GM18867 (cell line): ENCODE data around the gene BPIFA1.

ENCODE experiments used
- ATAC-seq: cut with Tn5 transposase; IDR thresholded peaks from one replicate; pipeline ENCODE4 v1.9.1; 2021; ENCODE audit warnings: mild to moderate bottlenecking, moderate library complexity; ENCODE audit not compliant: unreplicated experiment

BPIFA1 gene

DNA sequence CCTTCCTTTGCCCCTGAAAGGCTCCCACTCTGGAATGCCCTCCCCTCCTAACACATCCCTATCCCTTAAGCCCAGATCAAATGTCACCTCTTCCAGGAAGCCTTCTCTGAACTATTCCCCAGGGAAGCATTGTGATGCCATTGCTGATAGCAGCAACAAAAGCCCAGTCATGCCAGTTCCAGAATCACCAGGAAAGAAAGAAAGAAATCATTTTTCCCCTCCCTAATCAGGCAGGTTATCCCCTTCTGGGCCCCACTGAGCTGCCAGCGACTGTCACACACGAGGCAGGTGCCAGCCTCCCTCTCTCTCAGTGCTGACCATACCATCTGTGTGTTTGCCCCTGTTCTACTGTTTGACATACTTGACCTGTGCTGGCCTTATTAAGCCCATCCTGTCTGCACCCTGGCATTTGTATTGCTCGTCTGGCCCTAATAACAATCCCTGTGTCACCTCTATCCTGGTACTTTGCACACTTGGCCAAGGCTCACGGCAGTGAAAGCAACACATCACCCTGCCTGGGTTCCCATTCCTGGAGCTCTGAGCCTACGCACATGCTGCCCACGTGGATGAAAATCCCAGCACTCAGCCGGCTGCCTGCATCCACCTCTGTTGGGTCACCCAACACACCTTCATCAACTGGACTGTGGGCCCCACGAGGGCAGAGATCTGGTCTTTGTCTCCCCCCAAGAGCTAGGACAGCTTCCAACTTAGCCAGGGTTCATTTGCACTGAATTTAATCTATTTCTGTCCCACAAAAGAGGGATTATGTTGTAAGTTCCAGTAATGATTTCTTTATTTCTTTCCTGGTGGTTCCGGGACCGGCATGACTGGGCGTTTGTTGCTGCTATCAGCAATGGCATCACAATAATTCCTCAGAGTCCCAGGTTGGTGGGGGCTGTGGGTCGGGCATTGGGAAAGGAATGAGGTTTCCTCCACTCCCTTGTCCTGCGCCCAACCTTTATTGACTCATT is 42.0 kb downstream of the BPIFA1 start:
- no peak for ATAC-seq

DNA sequence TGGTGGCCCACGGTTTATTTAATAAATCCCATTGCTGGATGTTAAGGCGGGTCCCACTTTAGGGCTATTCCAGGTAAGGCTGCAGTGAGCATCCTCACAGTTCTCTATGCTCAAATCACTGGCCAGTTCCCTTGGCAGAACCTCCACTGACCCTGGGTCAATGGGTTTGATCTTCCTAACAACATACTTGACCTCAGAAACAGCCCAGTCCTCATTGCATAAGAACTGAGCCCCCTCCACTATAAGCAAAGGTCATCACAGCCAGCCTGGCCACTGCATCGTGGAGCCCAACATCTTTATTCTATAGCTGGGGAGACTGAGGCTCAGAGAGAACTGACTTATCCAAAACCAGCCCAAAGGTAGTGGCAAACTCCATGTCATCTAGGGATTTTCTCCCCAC is 42.9 kb downstream of the BPIFA1 start:
- no peak for ATAC-seq

DNA sequence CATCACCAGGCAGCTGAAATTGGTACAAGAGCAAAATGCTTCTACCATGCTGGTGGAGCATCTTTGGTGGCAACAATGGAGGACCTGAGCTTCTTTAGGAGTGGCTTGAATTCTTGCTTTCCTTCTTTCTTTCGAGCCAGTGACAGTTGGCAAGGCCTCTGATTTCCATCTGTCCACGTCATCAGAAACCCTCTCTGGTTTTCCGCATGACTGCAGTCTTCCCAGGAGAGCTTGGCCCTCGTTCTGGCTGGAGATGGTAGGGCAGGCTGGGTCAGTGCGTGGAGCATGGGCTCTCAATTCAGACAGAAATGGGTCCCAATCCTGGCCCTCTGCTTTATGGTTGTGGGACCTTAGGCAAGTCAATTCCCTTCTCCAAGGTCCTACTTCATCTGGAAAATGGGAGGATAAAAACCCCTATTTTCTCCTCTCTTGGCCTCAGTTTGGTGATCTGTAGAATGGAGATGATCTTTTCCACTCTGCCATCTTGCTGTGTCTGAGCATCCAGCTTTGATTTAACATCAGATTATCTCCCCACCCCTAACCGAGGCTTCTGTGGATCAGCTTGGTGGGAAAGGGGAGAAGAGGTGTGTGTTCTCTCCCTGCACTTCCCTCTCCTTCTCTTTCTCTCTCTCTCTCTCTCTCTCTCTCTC is 43.6 kb downstream of the BPIFA1 start:
- no peak for ATAC-seq

DNA sequence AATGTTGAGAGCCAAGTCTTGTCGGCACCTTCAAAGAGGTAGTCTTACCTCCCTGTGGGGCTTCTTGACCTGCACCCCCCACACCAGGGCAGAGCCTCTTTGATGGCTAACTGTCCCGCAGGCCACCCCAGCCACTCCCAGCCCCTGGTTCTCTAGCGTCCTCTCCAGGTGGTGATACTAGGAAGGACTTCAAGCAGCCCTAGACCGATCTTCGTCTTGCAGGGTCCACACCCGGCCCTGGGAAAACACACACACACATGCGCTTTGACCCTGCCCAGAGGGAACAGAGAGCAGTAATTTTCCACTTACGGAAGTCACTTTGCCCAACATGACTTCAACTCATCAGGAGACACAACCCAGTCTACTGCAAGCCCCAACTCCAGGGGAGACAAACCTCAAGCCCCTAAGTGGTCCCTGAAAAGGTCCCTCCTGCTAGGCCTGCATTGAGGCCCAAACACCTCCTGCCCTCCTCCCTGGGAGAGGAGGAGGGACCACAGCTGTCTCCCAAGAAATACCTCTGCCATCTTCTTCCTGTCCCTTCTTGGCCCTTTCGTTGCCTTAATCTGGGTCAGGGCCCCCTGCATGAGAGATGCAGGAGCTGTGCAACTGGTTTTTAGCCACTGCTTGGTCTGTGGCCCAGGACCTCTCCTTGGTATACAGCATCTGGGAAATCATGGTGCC is 44.3 kb downstream of the BPIFA1 start:
- no peak for ATAC-seq

DNA sequence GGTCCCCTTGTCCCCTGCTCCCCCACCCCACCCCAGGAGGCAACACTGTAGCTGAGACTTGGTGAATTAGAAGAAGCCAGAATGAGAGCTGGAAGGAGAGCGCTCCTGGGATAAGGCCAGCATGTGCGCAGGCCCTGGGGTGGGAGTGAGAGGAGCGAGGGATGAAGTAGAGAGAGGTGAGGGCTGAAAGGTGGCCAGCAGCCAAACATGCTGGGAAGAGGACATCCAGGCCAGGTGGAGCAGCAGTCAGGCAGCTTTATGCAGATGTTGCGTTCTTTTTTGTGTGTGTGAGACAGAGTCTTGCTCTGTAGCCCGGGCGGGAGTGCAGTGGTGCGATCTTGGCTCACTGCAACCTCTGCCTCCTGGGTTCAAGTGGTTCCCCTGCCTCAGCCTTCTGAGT is 45.0 kb downstream of the BPIFA1 start:
- no peak for ATAC-seq

DNA sequence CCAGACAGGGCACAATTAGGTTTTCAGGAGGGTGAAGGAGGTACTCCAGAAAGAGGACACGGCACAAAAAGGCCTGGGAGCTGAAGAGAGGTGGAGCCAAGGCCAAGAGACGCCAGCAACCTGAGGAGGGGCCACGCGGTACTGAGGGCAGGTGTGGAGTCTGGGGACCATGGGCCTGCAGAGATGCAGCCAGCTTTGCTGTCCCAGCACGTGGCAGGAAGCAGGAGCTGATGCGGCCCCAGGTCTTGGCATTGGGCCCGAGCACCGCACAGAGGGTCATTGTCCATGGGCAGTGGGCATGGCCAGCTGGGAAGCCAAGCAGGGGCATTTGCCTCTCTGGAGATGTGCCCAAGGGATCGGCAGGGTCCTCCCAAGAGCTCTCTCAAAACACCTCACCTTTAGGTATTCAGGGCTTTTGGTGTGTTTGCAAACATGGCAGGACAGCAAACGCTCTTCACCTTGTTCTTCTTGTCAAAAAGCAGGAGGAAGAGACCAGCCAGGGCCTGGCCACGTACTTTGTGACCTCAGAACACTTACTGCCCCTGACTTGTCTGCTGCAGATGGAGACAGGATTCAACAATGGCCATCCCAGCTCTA is 45.9 kb downstream of the BPIFA1 start:
- no peak for ATAC-seq

DNA sequence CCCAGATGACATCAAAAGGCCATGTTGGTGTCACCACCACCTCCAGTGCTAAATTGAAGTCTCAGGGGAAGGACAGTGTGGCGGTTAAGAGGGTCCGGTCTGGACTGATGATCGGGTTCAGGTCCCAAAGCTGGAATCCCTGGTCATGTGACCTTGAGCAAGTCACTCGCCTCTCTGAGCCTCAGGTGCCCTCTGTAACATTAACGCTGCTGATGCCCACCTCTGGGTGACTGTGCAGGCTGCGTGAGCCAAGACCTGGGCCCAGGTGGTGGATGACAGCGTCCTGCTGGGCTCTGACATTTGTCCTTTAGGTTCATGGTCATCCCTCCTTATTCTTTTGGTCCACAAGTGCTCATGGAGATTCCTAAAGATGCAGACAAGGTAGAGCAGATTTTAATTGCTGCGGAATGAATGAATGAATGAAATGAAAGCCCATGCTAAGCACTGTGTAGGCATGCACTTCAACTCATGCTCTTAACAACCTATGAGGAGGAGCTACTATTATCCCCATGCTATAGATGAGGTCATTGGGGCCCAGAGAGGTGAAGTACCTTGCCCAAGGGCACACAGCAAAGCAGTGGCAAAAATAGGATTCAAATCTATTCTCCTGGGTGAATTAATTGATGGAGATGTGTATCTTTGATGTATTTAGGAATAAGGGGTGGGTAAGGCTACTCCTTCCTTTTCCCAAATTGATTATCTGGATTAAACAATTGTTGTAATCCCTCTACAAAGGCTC is 46.6 kb downstream of the BPIFA1 start:
- no peak for ATAC-seq

DNA sequence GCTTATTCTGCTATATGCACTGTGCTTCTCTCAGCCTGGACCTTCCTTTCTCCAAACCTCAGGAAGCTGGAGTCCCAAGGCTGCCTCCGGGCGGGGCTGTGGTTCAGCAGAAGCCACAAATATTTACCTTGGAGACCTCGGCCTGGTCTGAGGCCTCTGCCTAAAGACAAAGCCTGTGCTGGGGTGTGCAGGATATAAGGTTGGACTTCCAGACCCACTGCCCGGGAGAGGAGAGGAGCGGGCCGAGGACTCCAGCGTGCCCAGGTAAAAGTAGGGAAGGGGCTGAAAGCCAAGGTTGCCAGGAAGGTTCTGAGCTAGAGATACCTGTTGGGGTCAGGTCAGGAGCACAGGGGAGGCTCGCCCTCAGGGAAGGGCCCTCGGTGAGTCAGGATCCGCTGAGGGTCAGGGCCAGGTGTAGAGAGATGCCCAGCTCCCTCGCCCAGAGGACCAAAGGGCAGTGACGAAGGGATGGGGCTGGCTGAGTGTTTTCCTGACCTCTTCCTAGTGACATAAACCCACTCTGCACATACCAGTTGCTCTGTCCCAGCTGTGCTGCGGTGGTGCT is 47.3 kb downstream of the BPIFA1 start, which contains the start of gene BPIFB1:
BPIFB1 (plus strand) TSS at position 224 of the 565 bp plus-strand sequence. CDS start 2,860 bp downstream, outside the sequence.
- ATAC-seq: no peak

DNA sequence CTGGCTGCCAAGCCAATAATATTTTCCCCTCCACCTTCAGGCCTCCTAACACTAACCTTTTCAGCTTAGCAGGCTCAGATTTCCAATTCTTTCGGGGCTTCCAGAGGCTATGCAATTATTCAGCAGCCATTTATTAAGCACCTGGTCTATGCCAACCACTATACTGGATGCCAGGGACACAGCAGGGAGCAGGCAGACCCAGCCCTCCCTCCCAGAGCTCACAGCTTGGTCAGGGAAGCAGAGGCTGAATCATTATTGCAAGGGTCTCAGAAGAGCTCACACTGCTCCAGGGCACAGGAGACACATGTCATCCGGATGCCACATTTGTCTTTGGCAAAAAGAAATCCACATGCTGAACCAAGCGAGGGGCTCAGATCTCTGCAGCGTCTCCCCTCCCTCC is 48.5 kb downstream of the BPIFA1 start:
- no peak for ATAC-seq

DNA sequence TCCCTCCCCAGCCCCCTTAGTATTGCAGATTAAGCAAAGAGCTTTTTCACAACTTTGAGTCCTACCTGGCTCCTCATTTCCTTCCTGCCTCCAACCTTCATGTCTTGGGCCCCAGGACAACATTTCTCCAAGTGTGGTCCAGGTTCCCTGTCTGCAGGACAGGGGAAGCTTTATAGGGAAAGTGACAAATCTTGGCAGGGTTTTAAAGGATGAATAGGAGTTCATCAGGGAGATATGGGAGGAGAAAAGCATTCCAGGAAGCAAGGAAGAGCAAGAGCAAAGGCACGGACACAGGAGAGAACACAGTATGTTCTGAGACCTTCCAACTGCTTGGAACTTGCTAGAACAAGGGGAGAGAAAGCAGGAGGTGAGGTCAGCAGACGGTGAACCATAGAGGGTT is 49.1 kb downstream of the BPIFA1 start:
- ATAC-seq: no peak

DNA sequence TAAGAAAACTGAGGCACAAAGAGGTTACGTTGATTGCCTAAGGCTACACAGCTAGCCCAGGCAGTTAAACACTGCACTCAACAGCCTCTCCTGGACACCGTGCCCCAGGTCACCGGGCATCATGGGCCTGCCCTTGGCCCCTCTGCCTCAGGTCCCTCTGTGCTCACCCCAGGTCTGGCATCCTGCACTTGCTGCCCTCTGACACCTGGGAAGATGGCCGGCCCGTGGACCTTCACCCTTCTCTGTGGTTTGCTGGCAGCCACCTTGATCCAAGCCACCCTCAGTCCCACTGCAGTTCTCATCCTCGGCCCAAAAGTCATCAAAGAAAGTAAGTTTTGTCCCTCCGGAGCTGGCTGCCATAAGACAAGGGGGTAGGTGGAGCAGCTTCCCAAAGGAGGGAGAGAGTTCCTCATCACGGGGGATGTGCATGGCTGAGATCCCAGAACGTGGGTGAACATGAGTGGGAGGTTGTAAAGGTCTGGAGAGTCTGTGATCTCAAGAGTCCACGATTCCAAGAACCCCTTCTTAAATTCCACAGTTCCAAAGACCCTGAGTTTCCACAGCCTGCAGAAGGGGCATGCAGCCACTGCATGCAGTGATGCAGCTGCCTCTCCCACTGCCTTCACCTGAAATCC is 50.2 kb downstream of the BPIFA1 start:
- ATAC-seq: no peak

DNA sequence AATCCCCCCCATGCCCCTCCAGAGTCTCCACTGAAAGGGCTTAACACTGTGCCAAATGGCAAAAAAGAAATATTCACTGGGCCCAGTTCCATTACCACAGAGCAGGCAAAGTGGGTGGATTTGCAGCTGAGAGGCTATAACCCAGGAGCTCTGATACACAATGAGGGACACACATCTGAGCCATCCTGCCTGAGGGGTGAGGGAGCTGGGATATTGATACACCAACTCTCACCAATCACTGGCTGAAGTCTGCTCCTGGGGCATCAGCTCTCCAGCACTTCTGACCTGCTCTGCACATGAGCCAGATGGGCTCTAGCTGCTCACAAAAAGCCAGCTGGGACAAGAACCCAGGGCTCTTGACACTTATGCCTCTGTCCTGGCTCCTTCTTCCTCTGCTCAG is 52.1 kb downstream of the BPIFA1 start:
- no peak for ATAC-seq

DNA sequence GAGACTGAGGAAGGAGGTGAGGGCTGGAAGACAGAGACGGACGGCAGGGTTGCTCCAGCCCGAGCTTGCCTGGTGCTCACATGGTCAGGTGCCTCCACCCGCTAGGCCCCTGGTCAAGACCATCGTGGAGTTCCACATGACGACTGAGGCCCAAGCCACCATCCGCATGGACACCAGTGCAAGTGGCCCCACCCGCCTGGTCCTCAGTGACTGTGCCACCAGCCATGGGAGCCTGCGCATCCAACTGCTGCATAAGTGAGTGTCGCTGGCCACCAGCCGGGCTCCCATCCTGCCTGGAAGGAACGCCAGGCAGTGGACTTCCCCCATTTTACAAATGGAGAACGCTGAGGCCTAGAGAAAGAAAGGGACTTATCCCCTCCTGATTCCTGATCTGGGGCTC is 55.1 kb downstream of the BPIFA1 start:
- ATAC-seq: no peak

DNA sequence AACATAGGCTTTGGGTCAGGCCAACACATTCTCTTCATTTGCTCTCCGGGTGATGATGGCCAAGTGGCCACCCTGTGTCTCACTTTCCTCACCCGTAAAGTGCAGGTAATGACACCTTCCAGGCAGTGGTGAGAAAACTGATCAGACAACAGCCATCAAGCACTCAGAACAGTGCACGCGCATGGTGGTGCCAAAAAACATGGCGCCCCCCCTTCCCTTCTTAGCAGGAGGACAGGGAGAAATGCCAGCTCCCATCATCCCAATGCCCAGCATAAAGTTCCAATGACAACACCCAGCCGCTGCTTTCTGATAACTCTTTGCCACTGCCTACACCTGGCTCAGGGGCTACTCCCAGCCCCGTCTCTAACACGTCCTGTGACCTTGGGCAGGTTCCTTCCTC is 55.6 kb downstream of the BPIFA1 start:
- no peak for ATAC-seq

DNA sequence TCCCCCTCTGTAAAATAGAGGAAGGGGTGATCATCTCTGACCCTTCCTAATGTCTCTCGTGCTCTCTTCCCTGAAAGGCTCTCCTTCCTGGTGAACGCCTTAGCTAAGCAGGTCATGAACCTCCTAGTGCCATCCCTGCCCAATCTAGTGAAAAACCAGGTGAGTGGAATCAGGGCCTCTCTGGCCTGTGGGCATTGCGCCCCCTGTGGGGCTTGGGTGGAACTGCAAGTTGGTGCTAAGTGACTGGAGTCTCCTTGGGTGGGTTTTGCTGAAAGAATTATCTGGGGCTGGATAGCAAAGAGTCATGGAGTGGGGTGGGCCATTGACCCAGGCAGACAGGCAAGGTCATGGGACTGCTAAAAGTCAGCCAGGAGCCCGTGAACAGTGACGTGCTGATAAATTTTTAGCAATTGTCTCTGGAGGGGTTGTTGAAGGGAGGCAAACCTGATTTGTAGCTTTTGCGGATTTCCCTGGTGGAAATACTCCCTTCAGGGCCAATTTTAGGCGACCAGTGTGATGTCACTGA is 56.1 kb downstream of the BPIFA1 start:
- no peak for ATAC-seq
